Ectodermal cell (in vitro differentiated cells): ENCODE results near the gene HPCAL1.

ENCODE experiments used
- H3K27ac ChIP-seq: 2 replicates; pipeline ENCODE4 v1.7.0; 2013; ENCODE audit warnings: mild to moderate bottlenecking, low read depth, low read length; ENCODE audit not compliant: insufficient read depth, poor library complexity, severe bottlenecking
- H3K27me3 ChIP-seq: 2 replicates; pipeline ENCODE4 v1.7.0; 2013; ENCODE audit warnings: mild to moderate bottlenecking, low read length; ENCODE audit not compliant: insufficient read depth, control insufficient read depth, poor library complexity, severe bottlenecking
- H3K36me3 ChIP-seq: one replicate; pipeline ENCODE4 v1.7.0; 2013; ENCODE audit warnings: low read length; ENCODE audit not compliant: control insufficient read depth, insufficient read depth
- H3K4me1 ChIP-seq: one replicate; pipeline ENCODE4 v1.7.0; 2013; ENCODE audit warnings: low read length; ENCODE audit not compliant: control insufficient read depth, insufficient read depth
- H3K4me3 ChIP-seq: 2 replicates; pipeline ENCODE4 v1.7.0; 2013; ENCODE audit warnings: low read depth, low read length, control low read depth; ENCODE audit not compliant: insufficient read depth
- H3K9me3 ChIP-seq: 2 replicates; pipeline ENCODE4 v1.7.0; 2013; ENCODE audit warnings: mild to moderate bottlenecking, low read length, moderate library complexity; ENCODE audit not compliant: control insufficient read depth
- WGBS, 2 experiments: methylation state at CpG; one replicate each; pipeline ENCODE4 v1.1.7; 2013; ENCODE audit warnings: missing lambda C conversion rate in 2 of 2; 5-methylcytosine and 5-hydroxymethylcytosine counted together

The HPCAL1 gene

GRCh38 chr2:10462178-10463083 is 159.7 kb downstream of the HPCAL1 start:
- no peak overlapping the region for H3K27ac ChIP-seq
- H3K36me3 ChIP-seq: no peaks in the 10 kb centered on the region
- WGBS, 2 experiments: 80 to 81% methylated on average over 15 of the region's 15 CpGs
- H3K9me3 ChIP-seq: no peaks in the 10 kb centered on the region
- H3K27me3 ChIP-seq: no peaks in the 10 kb centered on the region
- no peak overlapping the region for H3K4me3 ChIP-seq
- H3K4me1 ChIP-seq: no peaks in the 10 kb centered on the region

DNA sequence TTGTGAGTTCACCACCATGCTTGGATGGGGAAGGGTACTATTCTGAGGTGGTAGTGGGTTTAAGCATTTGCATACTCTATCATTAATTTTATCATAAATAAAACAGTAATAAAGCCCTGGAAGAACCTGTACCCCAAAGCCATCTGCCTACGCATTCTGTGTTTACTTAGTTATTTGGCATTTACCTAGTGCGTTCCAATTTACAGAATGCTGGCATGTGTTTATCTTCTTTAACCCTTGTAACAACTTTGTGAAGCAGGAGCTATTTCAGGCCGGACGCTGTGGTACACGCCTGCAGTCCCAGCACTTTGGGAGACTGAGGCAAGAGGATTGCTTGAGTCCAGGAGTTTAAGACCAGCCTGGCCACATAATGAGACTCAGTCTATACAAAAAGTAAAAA is 163.2 kb downstream of the HPCAL1 start:
- Histone ChIP-seq H3K36me3 (no peaks in the 10 kb centered on the region), H3K4me3 (no peak overlapping the region)
- WGBS, 2 experiments: 90 to 99% methylated on average over 5 of the region's 5 CpGs

GRCh38 chr2:10466801-10467200 is 164.1 kb downstream of the HPCAL1 start:
- no peak overlapping the region for H3K4me3 ChIP-seq
- whole genome bisulfite sequencing, 2 experiments: 85 to 86% methylated on average over 11 of the region's 11 CpGs
- no peaks in the 10 kb centered on the region for H3K4me1 ChIP-seq
- no peak overlapping the region for H3K27ac ChIP-seq
- no peaks in the 10 kb centered on the region for H3K27me3 ChIP-seq
- no peaks in the 10 kb centered on the region for H3K36me3 ChIP-seq
- no peaks in the 10 kb centered on the region for H3K9me3 ChIP-seq

More for the DNA sequence above, 163.2 kb downstream of the HPCAL1 start:
- no peaks in the 10 kb centered on the region for H3K27me3 ChIP-seq
- no peaks in the 10 kb centered on the region for H3K4me1 ChIP-seq
- H3K9me3 ChIP-seq: no peaks in the 10 kb centered on the region
- no peak overlapping the region for H3K27ac ChIP-seq

GRCh38 chr2:10467401-10467800 is 164.7 kb downstream of the HPCAL1 start:
- no peaks in the 10 kb centered on the region for H3K27me3 ChIP-seq
- H3K4me3 ChIP-seq: no peak overlapping the region
- 82 to 84% methylated on average over 12 of the region's 15 CpGs for WGBS, 2 experiments
- no peaks in the 10 kb centered on the region for H3K36me3 ChIP-seq
- H3K9me3 ChIP-seq: no peaks in the 10 kb centered on the region
- no peak overlapping the region for H3K27ac ChIP-seq
- no peaks in the 10 kb centered on the region for H3K4me1 ChIP-seq

DNA sequence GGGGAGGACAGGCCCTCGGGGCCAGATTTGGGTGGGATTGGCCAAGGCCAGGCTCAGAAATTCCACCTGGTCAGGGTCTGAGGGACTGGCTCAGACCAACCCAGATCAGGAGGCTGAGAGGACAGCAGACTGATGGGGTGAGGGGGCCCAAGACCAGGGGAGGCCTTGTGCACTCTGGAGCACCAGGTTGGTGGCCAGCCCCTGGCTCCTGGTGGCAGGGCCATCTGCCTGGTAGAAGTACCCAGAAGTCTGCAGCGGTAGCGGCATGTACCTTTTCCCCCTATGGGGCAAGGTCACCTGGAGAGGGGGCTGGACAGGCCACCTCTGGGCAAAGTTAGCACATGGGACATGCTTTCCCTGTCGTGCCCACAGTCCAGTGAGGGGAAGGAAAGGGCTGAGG is 166.6 kb downstream of the HPCAL1 start:
- Histone ChIP-seq H3K4me1 (no peaks in the 10 kb centered on the region), H3K27me3 (no peaks in the 10 kb centered on the region), H3K36me3 (no peaks in the 10 kb centered on the region), H3K4me3 (no peak overlapping the region), H3K27ac (no peak overlapping the region), H3K9me3 (no peaks in the 10 kb centered on the region)
- 94 to 95% methylated on average over 4 of the region's 4 CpGs for WGBS, 2 experiments

DNA sequence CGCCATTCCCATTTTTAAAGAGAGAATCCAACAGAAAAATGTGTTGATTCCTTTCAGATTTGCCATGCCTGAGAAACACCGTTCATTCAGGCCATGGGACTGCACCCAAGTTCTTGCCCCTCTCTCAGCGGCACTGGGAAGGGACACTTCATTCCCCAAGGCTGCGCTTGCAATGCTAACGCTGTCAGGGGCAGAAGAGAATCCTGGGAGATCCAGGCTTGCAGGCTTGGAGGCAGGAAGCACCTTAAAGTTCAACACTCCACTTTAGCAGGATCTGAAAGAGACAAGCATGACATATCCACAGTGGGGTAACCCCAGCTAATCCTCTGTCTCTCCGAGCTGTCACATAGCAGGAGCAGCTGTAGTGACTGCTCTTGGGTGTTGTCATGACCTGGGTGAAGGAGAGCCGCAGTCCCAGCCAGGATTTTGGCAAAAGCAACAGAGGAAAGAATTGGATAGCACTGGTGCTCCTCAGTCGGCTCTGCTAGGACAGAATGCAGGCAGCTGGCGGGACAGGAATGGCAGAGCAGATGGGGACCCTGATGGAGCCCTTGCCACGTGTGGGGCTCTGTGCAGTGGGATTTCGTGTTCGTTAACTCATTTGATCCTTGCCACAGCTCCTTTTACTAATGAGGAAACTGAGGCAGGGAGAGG is 167.4 kb downstream of the HPCAL1 start:
- H3K4me1 ChIP-seq: no peaks in the 10 kb centered on the region
- no peaks in the 10 kb centered on the region for H3K9me3 ChIP-seq
- no peak overlapping the region for H3K4me3 ChIP-seq
- H3K36me3 ChIP-seq: no peaks in the 10 kb centered on the region
- H3K27ac ChIP-seq: no peak overlapping the region
- H3K27me3 ChIP-seq: no peaks in the 10 kb centered on the region
- WGBS, 2 experiments: 89 to 91% methylated on average over 12 of the region's 12 CpGs

DNA sequence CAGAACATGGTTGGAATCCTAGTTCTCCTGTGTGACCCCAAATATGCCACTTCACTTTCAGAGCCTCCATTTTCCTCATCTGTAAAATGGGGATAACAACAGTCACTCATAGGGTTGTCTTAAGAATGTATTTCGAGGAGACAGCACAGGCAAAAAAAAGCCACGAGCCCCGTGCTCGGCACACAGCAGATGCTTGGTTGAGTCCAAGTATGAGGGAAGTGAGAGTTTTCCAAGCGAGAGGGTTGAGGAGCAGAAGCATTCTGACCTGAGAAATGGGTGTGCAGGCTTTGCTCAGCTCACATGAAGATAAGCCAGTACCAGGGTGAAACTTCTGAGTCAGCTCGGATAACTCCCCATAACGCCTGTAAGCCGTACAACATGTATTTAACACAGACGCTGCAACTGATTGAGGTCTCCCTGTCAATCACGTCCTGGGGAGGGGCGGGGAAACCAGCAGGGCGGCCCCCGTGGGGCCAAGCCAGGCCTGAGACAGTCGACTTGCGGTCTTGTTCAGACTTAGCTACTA is 168.4 kb downstream of the HPCAL1 start:
- Histone ChIP-seq H3K9me3 (no peaks in the 10 kb centered on the region), H3K4me3 (no peak overlapping the region), H3K36me3 (no peaks in the 10 kb centered on the region), H3K27me3 (no peaks in the 10 kb centered on the region), H3K27ac (no peak overlapping the region), H3K4me1 (no peaks in the 10 kb centered on the region)
- WGBS, 2 experiments: 71 to 76% methylated on average over 15 of the region's 15 CpGs

- Histone ChIP-seq H3K27ac (no peak overlapping the region), H3K4me3 (no peak overlapping the region), H3K36me3 (no peaks in the 10 kb centered on the region), H3K9me3 (no peaks in the 10 kb centered on the region), H3K4me1 (no peaks in the 10 kb centered on the region), H3K27me3 (no peaks in the 10 kb centered on the region)
- WGBS, 2 experiments: 85 to 88% methylated on average over 2 of the region's 2 CpGs
These were observed 169.3 kb downstream of the HPCAL1 start for GRCh38 chr2:10471955-10472354.

DNA sequence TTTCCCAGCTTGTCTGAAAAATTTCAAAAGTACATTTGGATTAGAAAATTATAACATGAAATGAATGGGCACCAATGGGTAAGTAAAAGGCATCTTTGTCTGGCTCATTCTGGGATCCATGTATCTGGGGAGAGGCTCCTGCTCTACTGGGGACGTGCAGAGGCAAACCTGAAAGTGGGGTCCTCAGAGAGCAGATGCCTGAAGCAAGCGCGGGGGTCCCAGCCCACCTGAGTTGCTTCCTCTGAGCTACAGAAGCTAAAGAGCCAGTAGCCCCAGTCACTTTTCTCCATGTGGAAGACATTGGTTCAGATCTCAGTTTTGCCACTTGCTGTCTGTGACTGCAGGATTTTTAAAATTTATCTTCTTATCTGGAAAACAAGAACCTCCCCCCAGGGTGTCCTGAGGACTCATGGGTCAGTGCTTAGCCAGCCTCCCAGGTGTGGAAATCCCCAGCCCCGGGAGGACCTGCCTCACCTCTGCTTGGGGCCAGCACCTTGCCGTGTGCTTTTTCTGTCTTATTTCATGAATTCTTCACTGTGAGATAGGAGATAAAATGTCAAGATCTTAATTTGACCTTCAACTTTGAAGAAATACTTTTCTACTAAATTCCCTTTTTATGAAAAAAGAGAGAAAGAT is 170.5 kb downstream of the HPCAL1 start:
- Histone ChIP-seq H3K4me1 (no peaks in the 10 kb centered on the region), H3K4me3 (no peak overlapping the region), H3K27ac (no peak overlapping the region), H3K36me3 (no peaks in the 10 kb centered on the region), H3K9me3 (no peaks in the 10 kb centered on the region), H3K27me3 (no peaks in the 10 kb centered on the region)
- WGBS, 2 experiments: 88 to 89% methylated on average over 5 of the region's 5 CpGs

GRCh38 chr2:10475221-10475722 is 172.6 kb downstream of the HPCAL1 start:
- no peaks in the 10 kb centered on the region for H3K27me3 ChIP-seq
- WGBS, 2 experiments: 92 to 95% methylated on average over 21 of the region's 21 CpGs
- no peaks in the 10 kb centered on the region for H3K36me3 ChIP-seq
- H3K4me1 ChIP-seq: no peaks in the 10 kb centered on the region
- H3K9me3 ChIP-seq: no peaks in the 10 kb centered on the region
- H3K4me3 ChIP-seq: no peak overlapping the region
- no peak overlapping the region for H3K27ac ChIP-seq
